Activated naive CD4-positive, alpha-beta T cell treated with anti-CD3 and anti-CD28 coated beads, Interleukin-2, amount 50 U/mL, for 72 hours (primary cell): Measurements from ENCODE around the gene ZNF385A. TPM values are rescaled to one million over a fixed set of nuclear protein-coding genes. Genes with fewer than 3 reads are reported as not detected.

Experiments used
- ATAC-seq, 2 donors: fragments of 150-1000 bp; cut with Tn5 transposase; 2 replicates each; pipeline ENCODE4 v1.10.0; 2021; ENCODE audit warnings: mild to moderate bottlenecking in 2 of 2, moderate library complexity in 2 of 2
- DNase-seq, 2 donors: peaks; one replicate each; pipeline ENCODE4 v3.0.0; 2021 to 2022; ENCODE audit warnings: low spot score in 2 of 2
- H3K27ac Mint-ChIP-seq, 2 donors: one replicate each; pipeline ENCODE4 v1.8.0; 2022; ENCODE audit warnings: mild to moderate bottlenecking in 2 of 2, mixed read lengths in 2 of 2
- H3K36me3 Mint-ChIP-seq, 2 donors: one replicate each; pipeline ENCODE4 v1.8.0; 2022; ENCODE audit warnings: mixed read lengths in 2 of 2
- H3K9me3 Mint-ChIP-seq, 2 donors: one replicate each; pipeline ENCODE4 v1.8.0; 2022; ENCODE audit warnings: mixed read lengths in 2 of 2
- total RNA-seq, 2 donors: library from RNA; stranded (reverse); gene quantifications; one replicate each; pipeline ENCODE4 v1.2.3, GENCODE V29; 2022

ZNF385A gene
- total RNA-seq, 2 donors from 2014 or later = 1.2 to 1.8 TPM

GRCh38 chr12:54418441-54419087 lies 34.0 kb upstream of the ZNF385A start:
- H3K27ac Mint-ChIP-seq = peak overlapping the region; percentile 93
- DNase-seq (no peak), ATAC-seq (peak; percentile 16 to 34)
- H3K36me3 Mint-ChIP-seq = peaks cover 0 to 15% of the 10 kb centered on the region in 2 donors
- H3K9me3 Mint-ChIP-seq = no peaks in the 10 kb centered on the region

- H3K9me3 Mint-ChIP-seq = no peaks in the 10 kb centered on the region
- ATAC-seq = peak in 1 of 2 donors; percentile 27
- H3K27ac Mint-ChIP-seq = peak overlapping the region; percentile 93
- peaks cover 0 to 15% of the 10 kb centered on the region in 2 donors for H3K36me3 Mint-ChIP-seq
- no peak for DNase-seq
These were observed 33.3 kb upstream of the ZNF385A start for GRCh38 chr12:54417712-54418440.

GRCh38 chr12:54416687-54417603 lies 32.4 kb upstream of the ZNF385A start:
- peak overlapping the region; percentile 93 for H3K27ac Mint-ChIP-seq
- H3K36me3 Mint-ChIP-seq = peaks cover 0 to 15% of the 10 kb centered on the region in 2 donors
- ATAC-seq = no peak
- no peaks in the 10 kb centered on the region for H3K9me3 Mint-ChIP-seq
- no peak for DNase-seq

- Mint-ChIP-seq H3K9me3 (no peaks in the 10 kb centered on the region), H3K36me3 (peaks cover 0 to 21% of the 10 kb centered on the region in 2 donors), H3K27ac (peak overlapping the region in 1 of 2 donors; percentile 27)
- DNase-seq (no peak), ATAC-seq (no peak)
These were observed 30.8 kb upstream of the ZNF385A start for GRCh38 chr12:54415221-54415929.

GRCh38 chr12:54413284-54414190 lies 29.0 kb upstream of the ZNF385A start:
- Mint-ChIP-seq H3K27ac (peak overlapping the region; percentile 90 to 93), H3K9me3 (no peaks in the 10 kb centered on the region), H3K36me3 (peaks cover 0 to 17% of the 10 kb centered on the region in 2 donors)
- peak; percentile 55 to 72 for DNase-seq
- peak; percentile 54 to 58 for ATAC-seq

GRCh38 chr12:54412786-54413185 lies 28.3 kb upstream of the ZNF385A start:
- ATAC-seq = peak in 1 of 2 donors; percentile 26
- Mint-ChIP-seq H3K27ac (peak overlapping the region; percentile 90 to 93), H3K9me3 (no peaks in the 10 kb centered on the region), H3K36me3 (peaks cover 0 to 15% of the 10 kb centered on the region in 2 donors)
- no peak for DNase-seq

- peaks cover 0 to 12% of the 10 kb centered on the region in 2 donors for H3K36me3 Mint-ChIP-seq
- no peaks in the 10 kb centered on the region for H3K9me3 Mint-ChIP-seq
- H3K27ac Mint-ChIP-seq = peak overlapping the region; percentile 90 to 93
- ATAC-seq (no peak), DNase-seq (no peak)
These were observed 27.8 kb upstream of the ZNF385A start for GRCh38 chr12:54412348-54412747.

GRCh38 chr12:54411391-54412241 lies 27.1 kb upstream of the ZNF385A start:
- Mint-ChIP-seq H3K36me3 (peaks cover 0 to 12% of the 10 kb centered on the region in 2 donors), H3K27ac (peak overlapping the region; percentile 90 to 93), H3K9me3 (no peaks in the 10 kb centered on the region)
- peak; percentile 81 to 90 for ATAC-seq
- DNase-seq = peak in 1 of 2 donors; percentile 64

- H3K9me3 Mint-ChIP-seq = no peaks in the 10 kb centered on the region
- no peak overlapping the region for H3K27ac Mint-ChIP-seq
- DNase-seq (no peak), ATAC-seq (no peak)
- H3K36me3 Mint-ChIP-seq = peaks cover 0 to 12% of the 10 kb centered on the region in 2 donors
These were observed 24.7 kb upstream of the ZNF385A start for GRCh38 chr12:54409267-54409666.

GRCh38 chr12:54407183-54407905 lies 22.8 kb upstream of the ZNF385A start:
- Mint-ChIP-seq H3K36me3 (peaks cover 0 to 12% of the 10 kb centered on the region in 2 donors), H3K9me3 (no peaks in the 10 kb centered on the region), H3K27ac (peak overlapping the region; percentile 26 to 39)
- ATAC-seq (no peak), DNase-seq (no peak)

- DNase-seq (no peak), ATAC-seq (no peak)
- Mint-ChIP-seq H3K9me3 (no peaks in the 10 kb centered on the region), H3K27ac (peak overlapping the region; percentile 4 to 26), H3K36me3 (peaks cover 0 to 11% of the 10 kb centered on the region in 2 donors)
These were observed 21.0 kb upstream of the ZNF385A start for GRCh38 chr12:54405573-54405972.

- H3K9me3 Mint-ChIP-seq = no peaks in the 10 kb centered on the region
- DNase-seq (no peak), ATAC-seq (no peak)
- H3K36me3 Mint-ChIP-seq = peaks cover 0 to 11% of the 10 kb centered on the region in 2 donors
- H3K27ac Mint-ChIP-seq = peak overlapping the region; percentile 10 to 30
These were observed 20.6 kb upstream of the ZNF385A start for GRCh38 chr12:54405106-54405505.

- Mint-ChIP-seq H3K36me3 (peaks cover 2 to 13% of the 10 kb centered on the region in 2 donors), H3K27ac (peak overlapping the region; percentile 10 to 88), H3K9me3 (no peaks in the 10 kb centered on the region)
- ATAC-seq (peak; percentile 44 to 53), DNase-seq (peak in 1 of 2 donors; percentile 70)
These were observed 19.8 kb upstream of the ZNF385A start for GRCh38 chr12:54404061-54405004.
